DND-41 (cell line): ENCODE results near the gene TMEM132D.

Source experiments
- ATAC-seq: fragments of 200-7000 bp; cut with Tn5 transposase; 3 replicates; pipeline ENCODE4 v1.9.1; 2021; ENCODE audit warnings: low read depth; ENCODE audit not compliant: insufficient read depth
- DNase-seq: peaks from one replicate; pipeline ENCODE4 v3.0.0-alpha.2; 2020
- H2AFZ ChIP-seq: 2 replicates; pipeline ENCODE4 v1.6.0; 2012; ENCODE audit warnings: low read depth, low read length
- H3K27ac ChIP-seq: 2 replicates; pipeline ENCODE4 v1.5.1; 2012; ENCODE audit warnings: low read length, inconsistent platforms
- H3K27me3 ChIP-seq: fragments of 200-600 bp; sonication (generic); 2 replicates; pipeline ENCODE4 v1.6.0; 2012; ENCODE audit warnings: low read length, mild to moderate bottlenecking, inconsistent platforms; ENCODE audit not compliant: insufficient read depth, poor library complexity
- H3K36me3 ChIP-seq: 2 replicates; pipeline ENCODE4 v1.5.1; 2012; ENCODE audit warnings: low read length, inconsistent platforms; ENCODE audit not compliant: insufficient read depth
- H3K4me1 ChIP-seq: 2 replicates; pipeline ENCODE4 v1.5.1; 2012; ENCODE audit warnings: mild to moderate bottlenecking, low read length; ENCODE audit not compliant: insufficient read depth
- H3K4me2 ChIP-seq: 2 replicates; pipeline ENCODE4 v1.6.0; 2012; ENCODE audit warnings: mild to moderate bottlenecking, moderate library complexity, low read length, inconsistent platforms; ENCODE audit not compliant: insufficient read depth
- H3K4me3 ChIP-seq, 2 experiments: fragments of 200-600 bp in 1 of 2; shearing (Covaris generic) in 1 of 2; 2 replicates each; pipeline ENCODE4 v1.5.1; 2012 to 2016; ENCODE audit warnings: inconsistent platforms in 2 of 2, low read length in 2 of 2, mild to moderate bottlenecking in 2 of 2, low read depth in 1 of 2, moderate library complexity in 1 of 2
- H3K79me2 ChIP-seq: 2 replicates; pipeline ENCODE4 v1.6.0; 2012; ENCODE audit warnings: low read length, inconsistent platforms; ENCODE audit not compliant: insufficient read depth
- H3K9ac ChIP-seq: 2 replicates; pipeline ENCODE4 v1.6.0; 2012; ENCODE audit warnings: low read depth, mild to moderate bottlenecking, inconsistent platforms, low read length, moderate library complexity
- H3K9me3 ChIP-seq: 2 replicates; pipeline ENCODE4 v1.5.1; 2012; ENCODE audit warnings: low read length, moderate library complexity, mild to moderate bottlenecking, inconsistent platforms; ENCODE audit not compliant: insufficient read depth, severe bottlenecking
- H4K20me1 ChIP-seq: 2 replicates; pipeline ENCODE4 v1.6.0; 2012; ENCODE audit warnings: low read length; ENCODE audit not compliant: insufficient read depth
- EZH2 ChIP-seq: IDR thresholded peaks from 3 replicates; pipeline ENCODE4 v1.6.1; 2012; ENCODE audit warnings: borderline replicate concordance, low read depth, mild to moderate bottlenecking, moderate library complexity, low read length, inconsistent platforms; ENCODE audit not compliant: severe bottlenecking
- TF ChIP-seq, protein P1 (sequence below): IDR thresholded peaks from 2 replicates; pipeline ENCODE4 v1.5.1; 2012; ENCODE audit warnings: borderline replicate concordance, low read length, moderate library complexity, mild to moderate bottlenecking; ENCODE audit not compliant: poor library complexity, severe bottlenecking; ENCODE audit errors: extremely low read depth

The TMEM132D gene

DNA sequence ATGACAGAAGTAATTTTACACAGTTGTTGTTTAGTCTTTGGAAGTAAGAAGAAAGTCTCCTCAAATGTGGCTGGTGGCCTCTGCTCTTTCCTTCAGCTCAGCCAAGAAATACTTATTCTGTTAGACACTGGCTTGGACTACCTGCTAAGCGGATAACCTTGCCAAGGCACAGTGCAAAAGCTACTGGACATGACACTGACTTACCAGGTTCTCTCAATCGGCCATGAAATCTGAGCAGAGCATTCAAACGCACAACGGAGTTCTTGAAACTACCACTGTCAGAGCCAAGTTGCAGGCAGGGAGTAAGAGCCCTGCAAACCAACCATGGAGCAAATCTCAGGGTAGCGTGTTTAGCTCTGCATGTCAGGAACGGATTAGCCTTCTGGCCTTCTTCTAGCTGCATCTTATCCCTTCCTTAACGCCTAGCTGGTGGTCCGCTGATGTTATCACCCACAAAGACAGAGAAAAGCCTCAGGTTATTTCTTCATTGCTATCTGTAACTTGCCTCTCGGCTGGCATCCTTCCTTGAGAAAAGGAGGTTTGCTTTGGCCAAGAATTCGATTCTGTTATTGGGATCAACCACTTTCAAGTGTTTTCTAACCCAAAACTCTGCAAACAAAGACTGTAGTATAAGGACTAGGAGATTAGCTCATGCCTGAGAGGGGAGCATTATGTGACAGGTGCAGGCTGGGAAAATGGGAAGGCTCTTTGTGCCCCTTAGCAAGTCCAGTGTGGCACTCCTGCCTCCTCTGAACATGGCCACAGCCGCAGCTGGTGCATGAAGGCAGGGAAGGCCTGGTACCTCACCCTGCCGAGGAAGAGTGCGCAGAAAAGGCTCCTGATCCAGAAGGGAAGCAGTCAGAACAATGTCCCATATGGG lies 827.1 kb downstream of the TMEM132D start:
- TF ChIP-seq EZH2, result no peak
- TF ChIP-seq, protein P1, sequence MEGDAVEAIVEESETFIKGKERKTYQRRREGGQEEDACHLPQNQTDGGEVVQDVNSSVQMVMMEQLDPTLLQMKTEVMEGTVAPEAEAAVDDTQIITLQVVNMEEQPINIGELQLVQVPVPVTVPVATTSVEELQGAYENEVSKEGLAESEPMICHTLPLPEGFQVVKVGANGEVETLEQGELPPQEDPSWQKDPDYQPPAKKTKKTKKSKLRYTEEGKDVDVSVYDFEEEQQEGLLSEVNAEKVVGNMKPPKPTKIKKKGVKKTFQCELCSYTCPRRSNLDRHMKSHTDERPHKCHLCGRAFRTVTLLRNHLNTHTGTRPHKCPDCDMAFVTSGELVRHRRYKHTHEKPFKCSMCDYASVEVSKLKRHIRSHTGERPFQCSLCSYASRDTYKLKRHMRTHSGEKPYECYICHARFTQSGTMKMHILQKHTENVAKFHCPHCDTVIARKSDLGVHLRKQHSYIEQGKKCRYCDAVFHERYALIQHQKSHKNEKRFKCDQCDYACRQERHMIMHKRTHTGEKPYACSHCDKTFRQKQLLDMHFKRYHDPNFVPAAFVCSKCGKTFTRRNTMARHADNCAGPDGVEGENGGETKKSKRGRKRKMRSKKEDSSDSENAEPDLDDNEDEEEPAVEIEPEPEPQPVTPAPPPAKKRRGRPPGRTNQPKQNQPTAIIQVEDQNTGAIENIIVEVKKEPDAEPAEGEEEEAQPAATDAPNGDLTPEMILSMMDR, result no peak
- Histone ChIP-seq H3K4me1 (peaks cover 13% of the 10 kb centered on the region; the same call in 1 of the 2 replicates), H3K27me3 (no peaks in the 10 kb centered on the region), H4K20me1 (no peaks in the 10 kb centered on the region), H3K36me3 (no peaks in the 10 kb centered on the region), H3K9ac (no peak overlapping the region), H3K9me3 (no peaks in the 10 kb centered on the region), H3K4me3 (no peak overlapping the region), H3K79me2 (no peaks in the 10 kb centered on the region), H2AFZ (no peak overlapping the region), H3K27ac (no peak overlapping the region), H3K4me2 (no peak overlapping the region)
- DNase-seq (no peak), ATAC-seq (no peak)

DNA sequence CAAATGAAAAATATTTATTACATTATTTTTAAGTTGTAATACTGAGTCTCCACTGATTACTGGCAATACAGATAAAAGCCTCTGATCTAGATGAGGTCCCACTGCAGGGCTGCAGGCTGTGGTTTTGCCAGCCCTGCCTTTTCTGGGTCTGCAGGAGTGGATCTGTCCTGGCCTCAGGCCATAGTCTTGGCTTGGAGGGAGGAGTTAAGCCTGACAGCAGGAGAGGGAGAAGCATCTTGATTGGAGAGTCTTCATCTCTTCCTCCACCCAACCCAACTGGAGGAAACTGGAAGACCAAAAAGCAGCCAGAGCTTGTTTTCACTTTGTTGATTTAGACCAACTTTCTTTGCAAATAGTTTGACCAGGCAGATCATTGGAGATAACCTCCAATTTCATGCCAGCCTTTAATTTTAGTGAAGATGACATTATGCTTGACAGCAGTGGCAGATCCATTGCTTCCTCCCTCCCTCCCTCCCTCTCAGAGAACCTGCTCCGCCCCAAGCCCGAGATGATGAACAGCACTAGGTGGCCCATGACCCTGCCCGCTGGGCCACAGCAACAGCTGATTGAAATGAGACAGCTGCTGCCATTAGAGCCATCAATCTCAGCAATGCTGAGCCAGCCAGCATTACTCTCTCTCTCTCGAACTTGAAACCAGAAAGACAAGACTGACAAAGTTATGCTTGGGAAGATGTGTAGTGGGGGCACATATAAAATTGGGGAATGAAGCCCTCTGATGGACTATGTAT lies 828.2 kb downstream of the TMEM132D start:
- no peaks in the 10 kb centered on the region for H3K79me2 ChIP-seq
- no peaks in the 10 kb centered on the region for H3K27me3 ChIP-seq
- H3K4me1 ChIP-seq, result peaks cover 13% of the 10 kb centered on the region; the same call in 1 of the 2 replicates
- H3K4me2 ChIP-seq, result no peak overlapping the region
- H2AFZ ChIP-seq, result no peak overlapping the region
- no peak for DNase-seq
- no peak for TF ChIP-seq EZH2
- TF ChIP-seq, protein P1, result no peak
- no peak overlapping the region for H3K4me3 ChIP-seq
- no peak overlapping the region for H3K9ac ChIP-seq
- no peaks in the 10 kb centered on the region for H4K20me1 ChIP-seq
- H3K36me3 ChIP-seq, result no peaks in the 10 kb centered on the region
- no peaks in the 10 kb centered on the region for H3K9me3 ChIP-seq
- no peak for ATAC-seq
- no peak overlapping the region for H3K27ac ChIP-seq

DNA sequence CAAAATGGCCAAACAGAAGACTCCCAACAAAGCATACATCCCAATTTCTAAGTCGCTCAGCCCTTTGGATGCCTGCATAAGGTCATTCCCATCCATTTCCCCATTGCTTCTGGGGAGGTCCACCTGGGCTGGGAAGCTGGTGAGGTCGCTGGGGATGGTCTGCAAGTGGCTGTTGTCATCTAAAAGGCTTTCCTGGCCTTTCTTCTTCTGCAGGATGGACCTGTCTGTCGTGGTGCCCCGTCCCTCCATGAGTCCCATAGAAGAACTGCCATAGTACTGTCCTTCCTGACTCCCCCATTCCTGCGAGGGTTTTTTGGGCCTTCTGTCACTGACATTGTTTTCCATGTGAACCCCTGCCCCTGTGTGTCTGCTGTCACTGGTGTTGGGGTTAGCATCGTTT lies 829.4 kb downstream of the TMEM132D start:
- DNase-seq (no peak), ATAC-seq (no peak)
- Histone ChIP-seq H4K20me1 (no peaks in the 10 kb centered on the region), H3K36me3 (no peaks in the 10 kb centered on the region), H2AFZ (no peak overlapping the region), H3K4me3 (no peak overlapping the region), H3K79me2 (no peaks in the 10 kb centered on the region), H3K9me3 (no peaks in the 10 kb centered on the region), H3K27me3 (no peaks in the 10 kb centered on the region), H3K4me2 (no peak overlapping the region), H3K27ac (no peak overlapping the region), H3K4me1 (peaks cover 3% of the 10 kb centered on the region; the same call in 1 of the 2 replicates), H3K9ac (no peak overlapping the region)
- TF ChIP-seq, protein P1, result no peak
- TF ChIP-seq EZH2, result no peak
